NB4 (cell line): ENCODE results near the gene ATP11A.

Source experiments
- CTCF ChIP-seq: IDR thresholded peaks from one replicate; pipeline ENCODE4 v1.5.1; 2012; ENCODE audit warnings: low read depth, low read length
- MAX ChIP-seq: IDR thresholded peaks from 2 replicates; pipeline ENCODE4 v1.6.1; 2011; ENCODE audit warnings: low read depth, low read length

- TF ChIP-seq CTCF (no peak), MAX (no peak)
Observed at GRCh38 chr13:112831801-112832200, 142.0 kb downstream of the ATP11A start.
